GM18519 (cell line): ENCODE results near the gene KCNG2.
A peak's percentile ranks its signal among the peaks of the same experiment; 100 is the strongest.
"Not testable (repeated sequence)": the region's sequence is repeated elsewhere in the genome, so short reads cannot be mapped to it uniquely, and the experiment has no call there.

Source experiments
- ATAC-seq: cut with Tn5 transposase; IDR thresholded peaks from one replicate; pipeline ENCODE4 v1.9.1; 2021; ENCODE audit warnings: mild to moderate bottlenecking, moderate library complexity; ENCODE audit not compliant: unreplicated experiment, low FRiP score

The KCNG2 gene

GRCh38 chr18:79849328-79850207 is 51.8 kb downstream of the KCNG2 start:
- no peak for ATAC-seq

GRCh38 chr18:79850731-79851130 is 53.0 kb downstream of the KCNG2 start:
- no peak for ATAC-seq

- no peak for ATAC-seq
These were observed 53.8 kb downstream of the KCNG2 start for GRCh38 chr18:79851489-79851888.

- no peak for ATAC-seq
These were observed 54.2 kb downstream of the KCNG2 start for GRCh38 chr18:79851950-79852349.

- ATAC-seq, result no peak
These were observed 55.0 kb downstream of the KCNG2 start for GRCh38 chr18:79852561-79853302.

GRCh38 chr18:79853303-79853992 is 55.7 kb downstream of the KCNG2 start:
- no peak for ATAC-seq

- no peak for ATAC-seq
These were observed 56.2 kb downstream of the KCNG2 start for GRCh38 chr18:79853993-79854364.

GRCh38 chr18:79855147-79855933 is 57.6 kb downstream of the KCNG2 start:
- ATAC-seq, result peak; percentile 44

- peak; percentile 56 for ATAC-seq
These were observed 58.6 kb downstream of the KCNG2 start for GRCh38 chr18:79856119-79857007.

GRCh38 chr18:79857082-79857671 is 59.4 kb downstream of the KCNG2 start:
- ATAC-seq, result no peak

GRCh38 chr18:79859314-79859713 is 61.6 kb downstream of the KCNG2 start:
- ATAC-seq, result no peak

- ATAC-seq, result no peak
These were observed 63.9 kb downstream of the KCNG2 start for GRCh38 chr18:79861687-79862086.

GRCh38 chr18:79862562-79862961 is 64.8 kb downstream of the KCNG2 start:
- no peak for ATAC-seq

GRCh38 chr18:79863161-79864005 is 65.6 kb downstream of the KCNG2 start:
- no peak for ATAC-seq

- no peak for ATAC-seq
These were observed 66.4 kb downstream of the KCNG2 start for GRCh38 chr18:79864006-79864725.

- not testable (repeated sequence) for ATAC-seq
These were observed 67.2 kb downstream of the KCNG2 start for GRCh38 chr18:79864955-79865354.

GRCh38 chr18:79865951-79866350 is 68.2 kb downstream of the KCNG2 start:
- ATAC-seq, result not testable (repeated sequence)
